SKM-1 (cell line): ENCODE measurements around the gene KIAA0040.
A peak's percentile ranks its signal among the peaks of the same experiment; 100 is the strongest.

Source experiments
- DNase-seq: peaks from one replicate; lab custom pipeline; 2025; ENCODE audit not compliant: unreplicated experiment; lab: John Stamatoyannopoulos, UW

KIAA0040 gene

GRCh38 chr1:175192630-175193526, at the start of gene KIAA0040:
KIAA0040 (minus strand) TSS chr1:175192776; CDS start chr1:175161013, 31,763 bp downstream.
- DNase-seq = peak; percentile 46

- no peak for DNase-seq
Observed at GRCh38 chr1:175237389-175237788, 44.8 kb upstream of the KIAA0040 start.

GRCh38 chr1:175234639-175235038, 42.1 kb upstream of the KIAA0040 start:
- DNase-seq = no peak

- no peak for DNase-seq
Observed at GRCh38 chr1:175232335-175232734, 39.8 kb upstream of the KIAA0040 start.

GRCh38 chr1:175225805-175226129, 33.2 kb upstream of the KIAA0040 start:
- no peak for DNase-seq

- DNase-seq = no peak
Observed at GRCh38 chr1:175222296-175222938, 29.8 kb upstream of the KIAA0040 start.

GRCh38 chr1:175221557-175222175, 29.1 kb upstream of the KIAA0040 start:
- no peak for DNase-seq

- DNase-seq = no peak
Observed at GRCh38 chr1:175220853-175221556, 28.4 kb upstream of the KIAA0040 start.

- no peak for DNase-seq
Observed at GRCh38 chr1:175219774-175220173, 27.2 kb upstream of the KIAA0040 start.

GRCh38 chr1:175218786-175219434, 26.3 kb upstream of the KIAA0040 start:
- DNase-seq = no peak

GRCh38 chr1:175217721-175218531, 25.4 kb upstream of the KIAA0040 start:
- no peak for DNase-seq

- DNase-seq = no peak
Observed at GRCh38 chr1:175216444-175216843, 23.9 kb upstream of the KIAA0040 start.

GRCh38 chr1:175211656-175212055, 19.1 kb upstream of the KIAA0040 start:
- no peak for DNase-seq

GRCh38 chr1:175210744-175211143, 18.2 kb upstream of the KIAA0040 start:
- DNase-seq = no peak

- no peak for DNase-seq
Observed at GRCh38 chr1:175209493-175209921, 16.9 kb upstream of the KIAA0040 start.

- peak; percentile 32 for DNase-seq
Observed at GRCh38 chr1:175208773-175209492, 16.4 kb upstream of the KIAA0040 start.

- DNase-seq = no peak
Observed at GRCh38 chr1:175207971-175208370, 15.4 kb upstream of the KIAA0040 start.

GRCh38 chr1:175206687-175207086, 14.1 kb upstream of the KIAA0040 start:
- DNase-seq = no peak

- no peak for DNase-seq
Observed at GRCh38 chr1:175204330-175204729, 11.8 kb upstream of the KIAA0040 start.
